DOHH2 (cell line): ENCODE results near the gene SEPTIN5.

Experiments
- H3F3A ChIP-seq: fragments of 200-600 bp; sonication (generic), shearing (Covaris generic); 2 replicates; pipeline ENCODE4 v1.6.0; 2016; ENCODE audit warnings: antibody characterized with exemption, mild to moderate bottlenecking; ENCODE audit not compliant: control insufficient read depth, insufficient read depth
- H3K27ac ChIP-seq: fragments of 200-600 bp; sonication (generic); 2 replicates; pipeline ENCODE4 v1.5.1; 2014; ENCODE audit warnings: low read depth, mild to moderate bottlenecking, low read length, moderate library complexity
- H3K27me3 ChIP-seq: fragments of 200-600 bp; sonication (generic); 2 replicates; pipeline ENCODE4 v1.6.1; 2014; ENCODE audit warnings: mild to moderate bottlenecking, low read length, mixed read lengths; ENCODE audit not compliant: control insufficient read depth
- H3K36me3 ChIP-seq: fragments of 200-600 bp; sonication (generic); 2 replicates; pipeline ENCODE4 v1.6.1; 2014; ENCODE audit warnings: mild to moderate bottlenecking, low read length, moderate library complexity, mixed read lengths; ENCODE audit not compliant: control insufficient read depth
- H3K4me1 ChIP-seq: fragments of 200-600 bp; sonication (generic); 2 replicates; pipeline ENCODE4 v1.6.1; 2014; ENCODE audit warnings: mild to moderate bottlenecking, low read length, mixed read lengths; ENCODE audit not compliant: control insufficient read depth
- H3K4me2 ChIP-seq: fragments of 200-600 bp; sonication (generic); 2 replicates; pipeline ENCODE4 v1.6.0; 2014; ENCODE audit warnings: mild to moderate bottlenecking, low read length, moderate library complexity
- H3K4me3 ChIP-seq: fragments of 200-600 bp; sonication (generic); 2 replicates; pipeline ENCODE4 v1.5.1; 2014; ENCODE audit warnings: mild to moderate bottlenecking, low read length, mixed read lengths
- H3K79me2 ChIP-seq: fragments of 200-600 bp; sonication (generic); 2 replicates; pipeline ENCODE4 v1.6.1; 2014; ENCODE audit warnings: mild to moderate bottlenecking, low read length, mixed read lengths; ENCODE audit not compliant: control insufficient read depth
- H3K9me2 ChIP-seq: fragments of 200-600 bp; sonication (generic); replicated peaks from 2 replicates; pipeline ENCODE4 v1.6.1; 2014; ENCODE audit warnings: mild to moderate bottlenecking, low read length, mixed read lengths; ENCODE audit not compliant: control insufficient read depth
- H3K9me3 ChIP-seq: fragments of 200-600 bp; sonication (generic); 2 replicates; pipeline ENCODE4 v1.6.1; 2014; ENCODE audit warnings: antibody characterized with exemption, low read length, mixed read lengths; ENCODE audit not compliant: control insufficient read depth, insufficient read depth
- H4K20me1 ChIP-seq: fragments of 200-600 bp; sonication (generic); 2 replicates; pipeline ENCODE4 v1.6.0; 2014; ENCODE audit warnings: low read depth, mild to moderate bottlenecking, antibody characterized with exemption, low read length, moderate library complexity; ENCODE audit not compliant: control insufficient read depth, insufficient read depth
- EZH2phosphoT487 ChIP-seq: fragments of 200-600 bp; sonication (generic); IDR thresholded peaks from 2 replicates; pipeline ENCODE4 v1.6.1; 2017; ENCODE audit warnings: borderline replicate concordance, mild to moderate bottlenecking, antibody characterized with exemption, low read length, moderate library complexity, mixed read lengths
- TF ChIP-seq, protein P1 (sequence below): fragments of 200-600 bp; sonication (generic); IDR thresholded peaks from one replicate; pipeline ENCODE4 v1.5.1; 2014; ENCODE audit warnings: antibody characterized with exemption, mild to moderate bottlenecking, low read depth, low read length; ENCODE audit not compliant: poor library complexity, severe bottlenecking

The SEPTIN5 gene

DNA sequence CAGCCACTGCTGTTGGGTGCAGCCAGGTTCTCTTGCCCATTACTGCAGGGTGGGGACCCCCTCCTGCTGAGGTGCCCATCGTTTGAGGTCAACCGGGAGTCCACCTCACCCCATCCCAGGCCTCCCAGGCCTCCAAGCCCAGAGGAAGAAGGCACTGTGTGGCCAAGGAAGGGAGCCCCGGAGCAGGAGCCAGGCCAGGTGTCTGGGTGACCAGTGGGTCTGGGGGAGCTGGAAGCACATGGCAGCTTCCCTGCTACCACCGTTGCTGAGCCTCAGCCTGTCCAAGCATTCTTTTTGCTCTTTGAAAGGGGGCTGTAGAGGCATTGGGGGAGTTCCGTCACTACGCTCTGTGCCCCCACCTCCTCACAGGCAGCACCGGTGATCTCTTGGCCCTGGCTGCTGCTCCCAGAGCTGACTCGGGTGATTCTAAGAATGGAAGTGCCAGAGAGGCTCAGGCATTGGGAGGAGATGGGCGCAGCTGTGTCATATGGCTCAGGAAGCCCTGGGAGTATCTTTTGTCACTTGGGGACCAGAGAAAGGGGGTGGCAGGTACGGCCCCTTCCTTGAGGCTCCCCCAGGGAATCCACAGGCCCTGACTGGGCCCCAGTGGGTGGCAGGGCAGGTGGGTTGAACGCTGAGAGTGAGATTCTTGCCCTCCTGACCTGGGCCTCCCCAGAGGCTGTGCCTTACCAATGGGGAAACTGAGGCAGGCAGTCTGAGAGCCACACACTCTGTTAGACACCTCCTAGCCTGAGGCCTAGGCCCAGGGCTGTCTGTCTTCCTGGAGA lies 1.9 kb downstream of the SEPTIN5 start:
- no peak overlapping the region for H3K4me2 ChIP-seq
- H3K4me1 ChIP-seq = peaks cover 8% of the 10 kb centered on the region
- no peaks in the 10 kb centered on the region for H3K36me3 ChIP-seq
- H3F3A ChIP-seq = no peaks in the 10 kb centered on the region
- no peaks in the 10 kb centered on the region for H3K9me3 ChIP-seq
- no peaks in the 10 kb centered on the region for H3K79me2 ChIP-seq
- H3K27ac ChIP-seq = no peak overlapping the region
- H4K20me1 ChIP-seq = no peaks in the 10 kb centered on the region
- no peaks in the 10 kb centered on the region for H3K9me2 ChIP-seq
- H3K27me3 ChIP-seq = peaks cover 26% of the 10 kb centered on the region
- H3K4me3 ChIP-seq = no peak overlapping the region
- TF ChIP-seq, protein P1, sequence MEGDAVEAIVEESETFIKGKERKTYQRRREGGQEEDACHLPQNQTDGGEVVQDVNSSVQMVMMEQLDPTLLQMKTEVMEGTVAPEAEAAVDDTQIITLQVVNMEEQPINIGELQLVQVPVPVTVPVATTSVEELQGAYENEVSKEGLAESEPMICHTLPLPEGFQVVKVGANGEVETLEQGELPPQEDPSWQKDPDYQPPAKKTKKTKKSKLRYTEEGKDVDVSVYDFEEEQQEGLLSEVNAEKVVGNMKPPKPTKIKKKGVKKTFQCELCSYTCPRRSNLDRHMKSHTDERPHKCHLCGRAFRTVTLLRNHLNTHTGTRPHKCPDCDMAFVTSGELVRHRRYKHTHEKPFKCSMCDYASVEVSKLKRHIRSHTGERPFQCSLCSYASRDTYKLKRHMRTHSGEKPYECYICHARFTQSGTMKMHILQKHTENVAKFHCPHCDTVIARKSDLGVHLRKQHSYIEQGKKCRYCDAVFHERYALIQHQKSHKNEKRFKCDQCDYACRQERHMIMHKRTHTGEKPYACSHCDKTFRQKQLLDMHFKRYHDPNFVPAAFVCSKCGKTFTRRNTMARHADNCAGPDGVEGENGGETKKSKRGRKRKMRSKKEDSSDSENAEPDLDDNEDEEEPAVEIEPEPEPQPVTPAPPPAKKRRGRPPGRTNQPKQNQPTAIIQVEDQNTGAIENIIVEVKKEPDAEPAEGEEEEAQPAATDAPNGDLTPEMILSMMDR = no peak
- no peak for TF ChIP-seq EZH2phosphoT487

DNA sequence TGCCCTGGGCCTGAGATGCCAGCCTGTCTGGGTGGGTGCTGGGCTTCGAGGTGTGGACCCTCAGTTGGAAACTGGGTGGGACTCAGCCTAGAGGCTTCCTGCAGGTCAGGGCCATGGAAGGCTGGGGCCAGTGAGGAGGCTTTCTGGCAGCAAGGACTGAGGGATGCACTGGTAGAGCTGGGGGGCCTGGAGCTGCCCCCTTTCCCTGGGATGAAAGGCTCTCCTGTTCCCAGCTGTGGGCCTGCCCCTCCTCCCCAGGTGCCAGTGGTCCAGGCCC lies 2.5 kb downstream of the SEPTIN5 start:
- H3K4me1 ChIP-seq = peaks cover 8% of the 10 kb centered on the region
- TF ChIP-seq, protein P1 = no peak
- no peak for TF ChIP-seq EZH2phosphoT487
- H3K27me3 ChIP-seq = peaks cover 26% of the 10 kb centered on the region

DNA sequence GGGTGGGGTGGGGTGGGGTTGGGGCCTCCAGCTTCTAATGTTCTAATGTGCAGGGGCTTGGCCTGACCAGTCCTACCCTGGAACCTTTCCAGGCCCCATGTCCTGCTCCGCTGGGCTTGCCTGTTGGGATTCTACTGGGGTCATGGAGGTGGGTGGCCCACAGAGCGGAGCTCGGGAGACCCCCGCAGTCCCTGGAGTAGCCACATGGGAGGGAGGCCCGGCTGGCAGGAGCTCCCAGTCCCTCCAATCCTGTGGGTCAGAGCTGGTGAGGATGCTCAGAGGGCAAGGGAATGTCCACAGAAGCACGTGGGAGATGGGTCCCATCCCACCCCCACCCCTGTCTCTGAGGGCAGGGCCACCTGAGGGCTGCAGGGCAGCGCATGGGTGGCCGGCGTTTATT lies 2.9 kb downstream of the SEPTIN5 start:
- Histone ChIP-seq H3K4me1 (peaks cover 8% of the 10 kb centered on the region), H3F3A (no peaks in the 10 kb centered on the region), H3K9me3 (no peaks in the 10 kb centered on the region), H3K9me2 (no peaks in the 10 kb centered on the region), H3K79me2 (no peaks in the 10 kb centered on the region), H3K27me3 (peaks cover 26% of the 10 kb centered on the region), H3K27ac (no peak overlapping the region), H4K20me1 (no peaks in the 10 kb centered on the region), H3K36me3 (no peaks in the 10 kb centered on the region), H3K4me3 (no peak overlapping the region), H3K4me2 (no peak overlapping the region)
- TF ChIP-seq, protein P1 = no peak
- no peak for TF ChIP-seq EZH2phosphoT487

More for the DNA sequence above, 2.5 kb downstream of the SEPTIN5 start:
- H3K27ac ChIP-seq = no peak overlapping the region
- H3K79me2 ChIP-seq = no peaks in the 10 kb centered on the region
- H3K9me2 ChIP-seq = no peaks in the 10 kb centered on the region
- H3F3A ChIP-seq = no peaks in the 10 kb centered on the region
- H3K9me3 ChIP-seq = no peaks in the 10 kb centered on the region
- H4K20me1 ChIP-seq = no peaks in the 10 kb centered on the region
- no peak overlapping the region for H3K4me2 ChIP-seq
- H3K36me3 ChIP-seq = no peaks in the 10 kb centered on the region
- no peak overlapping the region for H3K4me3 ChIP-seq
